SJSA1 (cell line): ENCODE data around the gene CRYL1. TPM values are rescaled to one million over a fixed set of nuclear protein-coding genes. Genes with fewer than 3 reads are reported as not detected.
A peak's percentile ranks its signal among the peaks of the same experiment; 100 is the strongest.

Source experiments
- DNase-seq, 2 experiments: peaks; one replicate each; pipeline ENCODE4 v3.0.0-alpha.2; 2015 to 2020; ENCODE audit warnings: low spot score in 2 of 2, low read depth in 1 of 2
- H3K27ac ChIP-seq: fragments of 250-450 bp; sonication (Bioruptor Pico); 2 replicates; pipeline ENCODE4 v1.5.1; 2020; ENCODE audit warnings: mild to moderate bottlenecking, moderate library complexity
- H3K27me3 ChIP-seq: fragments of 250-450 bp; sonication (Bioruptor Pico); replicated peaks from 2 replicates; pipeline ENCODE4 v1.5.1; 2020; ENCODE audit warnings: mild to moderate bottlenecking, moderate library complexity
- H3K36me3 ChIP-seq: fragments of 250-450 bp; sonication (Bioruptor Pico); 2 replicates; pipeline ENCODE4 v1.5.1; 2020; ENCODE audit warnings: mild to moderate bottlenecking
- H3K4me1 ChIP-seq: fragments of 250-450 bp; sonication (Bioruptor Pico); replicated peaks from 2 replicates; pipeline ENCODE4 v1.6.1; 2021; ENCODE audit warnings: mild to moderate bottlenecking
- H3K4me3 ChIP-seq: fragments of 250-450 bp; sonication (Bioruptor Pico); 2 replicates; pipeline ENCODE4 v1.5.1; 2020; ENCODE audit warnings: mild to moderate bottlenecking
- H3K9me3 ChIP-seq: fragments of 250-450 bp; sonication (Bioruptor Pico); replicated peaks from 2 replicates; pipeline ENCODE4 v1.5.1; 2020; ENCODE audit warnings: mild to moderate bottlenecking
- total RNA-seq: library from RNA; depleted of rRNA; stranded (reverse); fragments of >200 nt; shearing (Covaris generic); gene quantifications from 2 replicates; pipeline ENCODE4 v1.2.3, GENCODE V29; 2014

Gene CRYL1
- total RNA-seq, 1 experiment from 2014 or later = 7.1 TPM

GRCh38 chr13:20553311-20553710, 27.7 kb upstream of the CRYL1 start:
- H3K27ac ChIP-seq = no peak overlapping the region
- H3K4me1 ChIP-seq = no peaks in the 10 kb centered on the region
- H3K27me3 ChIP-seq = no peaks in the 10 kb centered on the region
- H3K9me3 ChIP-seq = no peaks in the 10 kb centered on the region
- H3K4me3 ChIP-seq = no peak overlapping the region
- DNase-seq = no peak
- no peaks in the 10 kb centered on the region for H3K36me3 ChIP-seq

DNA sequence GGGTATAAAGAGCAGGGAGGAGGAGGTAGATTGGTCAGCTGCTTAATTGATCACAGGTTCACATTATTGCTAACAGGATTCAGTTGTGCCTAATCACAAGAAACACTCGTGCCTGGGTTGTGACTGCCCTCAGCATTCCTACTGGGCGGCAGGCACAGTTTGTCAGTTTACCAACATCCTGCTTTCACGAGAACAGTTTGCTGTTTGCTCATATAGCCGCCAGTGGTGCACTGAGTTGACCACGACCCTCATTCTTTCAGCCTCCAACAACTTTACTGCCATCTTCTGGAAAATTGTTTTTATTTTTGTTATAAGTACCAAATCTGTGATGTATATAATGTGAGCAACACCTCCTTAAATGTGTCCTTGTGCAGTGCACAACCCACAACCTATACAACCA, 25.1 kb upstream of the CRYL1 start:
- no peak overlapping the region for H3K27ac ChIP-seq
- no peak overlapping the region for H3K4me3 ChIP-seq
- no peaks in the 10 kb centered on the region for H3K36me3 ChIP-seq
- no peaks in the 10 kb centered on the region for H3K4me1 ChIP-seq
- H3K27me3 ChIP-seq = no peaks in the 10 kb centered on the region
- H3K9me3 ChIP-seq = no peaks in the 10 kb centered on the region
- DNase-seq = no peak

DNA sequence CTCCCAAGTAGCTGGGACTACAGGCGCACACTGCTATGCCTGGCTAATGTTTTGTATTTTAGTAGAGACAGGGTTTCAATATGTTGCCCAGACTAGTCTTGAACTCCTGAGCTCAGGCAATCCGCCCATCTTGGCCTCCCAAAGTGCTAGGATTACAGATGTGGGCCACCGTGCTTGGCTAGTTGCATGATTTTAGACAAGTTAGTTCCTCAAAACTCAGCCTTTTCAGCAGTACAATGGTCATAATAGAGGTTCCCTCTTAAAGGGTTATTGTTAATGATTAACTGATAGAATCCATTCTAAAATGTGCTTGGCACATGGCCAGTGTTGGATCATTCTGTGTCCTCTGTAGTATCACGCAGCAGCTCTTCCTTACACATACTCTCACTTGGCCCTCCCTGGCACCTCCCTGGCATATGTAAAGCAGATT, 21.8 kb upstream of the CRYL1 start:
- Histone ChIP-seq H3K9me3 (no peaks in the 10 kb centered on the region), H3K27me3 (no peaks in the 10 kb centered on the region), H3K4me3 (no peak overlapping the region), H3K36me3 (no peaks in the 10 kb centered on the region), H3K27ac (no peak overlapping the region), H3K4me1 (no peaks in the 10 kb centered on the region)
- no peak for DNase-seq

DNA sequence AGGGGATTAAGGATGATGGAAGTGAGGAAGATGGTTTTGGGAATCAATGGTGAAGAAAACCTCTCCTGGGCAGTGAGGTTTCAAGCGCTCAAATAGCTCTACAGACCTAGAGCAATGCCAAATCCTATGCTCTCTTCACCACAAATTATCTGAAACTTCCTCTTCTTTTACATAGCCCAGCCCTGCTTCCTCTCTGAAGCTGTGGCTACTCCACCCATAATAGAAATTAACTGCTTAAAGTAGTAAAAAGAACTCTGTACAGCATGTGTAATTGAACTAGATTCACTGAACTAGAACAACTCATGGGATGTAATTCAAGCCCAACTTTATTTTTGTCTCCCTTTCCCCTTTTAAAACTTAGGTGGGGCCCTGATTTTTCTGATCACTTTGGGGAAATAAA, 20.9 kb upstream of the CRYL1 start:
- H3K36me3 ChIP-seq = no peaks in the 10 kb centered on the region
- no peak for DNase-seq
- H3K27me3 ChIP-seq = no peaks in the 10 kb centered on the region
- H3K9me3 ChIP-seq = no peaks in the 10 kb centered on the region
- no peaks in the 10 kb centered on the region for H3K4me1 ChIP-seq
- no peak overlapping the region for H3K4me3 ChIP-seq
- H3K27ac ChIP-seq = no peak overlapping the region

DNA sequence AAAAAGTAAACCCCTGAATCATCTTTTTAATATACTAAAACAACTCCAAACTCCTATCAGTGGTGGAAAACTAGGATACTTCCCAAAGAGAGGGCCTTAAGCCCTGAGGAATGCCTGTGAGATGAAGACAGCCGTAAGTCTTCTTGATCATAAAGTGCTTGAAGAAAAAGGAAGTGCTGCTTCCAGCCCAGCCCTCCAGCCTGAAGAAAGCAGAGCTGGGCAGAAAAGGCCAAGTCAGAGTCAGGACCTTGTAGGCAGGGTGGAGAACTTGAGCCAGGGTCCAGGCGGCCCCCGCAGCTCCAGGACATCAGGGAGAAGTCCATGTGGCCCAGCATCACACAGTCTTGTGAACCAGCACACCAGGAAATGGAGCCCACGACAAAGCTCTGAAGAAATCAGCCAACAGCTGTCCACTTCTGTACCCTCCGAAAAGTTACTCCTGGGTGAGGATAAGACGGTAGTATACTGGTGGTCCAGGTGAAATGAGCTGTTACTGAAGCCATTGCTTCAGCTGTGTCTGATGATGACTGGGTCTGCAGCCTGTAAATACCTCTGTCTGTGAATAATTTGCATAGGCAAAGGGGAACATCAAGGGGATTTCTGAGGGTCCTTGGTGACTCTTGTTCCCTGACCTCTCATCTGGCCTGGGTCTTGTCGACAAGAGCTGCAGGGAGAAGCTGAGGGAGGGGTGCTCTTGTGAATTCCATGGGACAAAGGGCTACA, 18.7 kb upstream of the CRYL1 start:
- H3K9me3 ChIP-seq = no peaks in the 10 kb centered on the region
- H3K4me1 ChIP-seq = no peaks in the 10 kb centered on the region

GRCh38 chr13:20536992-20537391, 11.3 kb upstream of the CRYL1 start:
- no peak for DNase-seq
- Histone ChIP-seq H3K4me3 (no peak overlapping the region), H3K36me3 (no peaks in the 10 kb centered on the region), H3K27ac (no peak overlapping the region), H3K27me3 (no peaks in the 10 kb centered on the region), H3K4me1 (no peaks in the 10 kb centered on the region), H3K9me3 (no peaks in the 10 kb centered on the region)

More for the DNA sequence above, 18.7 kb upstream of the CRYL1 start:
- Histone ChIP-seq H3K27me3 (no peaks in the 10 kb centered on the region), H3K36me3 (no peaks in the 10 kb centered on the region), H3K4me3 (no peak overlapping the region), H3K27ac (no peak overlapping the region)
- no peak for DNase-seq

DNA sequence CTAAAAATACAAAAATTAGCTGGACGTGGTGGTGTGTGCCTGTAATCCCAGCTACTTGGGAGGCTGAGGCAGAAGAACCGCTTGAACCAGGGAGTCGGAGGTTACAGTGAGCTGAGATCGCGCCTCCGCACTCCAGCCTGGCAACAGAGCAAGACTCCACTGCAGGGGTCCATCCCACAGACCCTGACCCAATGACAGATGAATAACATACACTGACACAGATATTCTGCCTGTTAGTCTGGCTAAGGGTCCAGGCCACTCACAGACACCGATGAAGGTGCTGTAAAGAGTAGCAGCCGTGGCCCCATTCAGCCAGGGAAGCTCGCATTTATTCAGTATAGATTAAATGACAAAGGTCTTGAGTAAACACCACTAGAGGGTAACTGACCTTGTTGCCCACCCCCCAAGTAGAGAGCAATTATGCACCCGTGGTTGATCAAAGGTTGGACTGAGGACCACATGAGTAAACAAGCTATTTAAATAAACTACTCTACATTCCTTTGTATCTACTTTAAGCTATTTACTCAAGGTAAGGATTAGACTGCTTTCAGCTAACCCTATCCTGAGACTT, 8.5 kb upstream of the CRYL1 start:
- no peaks in the 10 kb centered on the region for H3K27me3 ChIP-seq
- H3K4me3 ChIP-seq = no peak overlapping the region
- H3K4me1 ChIP-seq = 0 out of 2 replicates have a peak, but pooled peaks cover 6% of the 10 kb centered on the region
- no peaks in the 10 kb centered on the region for H3K9me3 ChIP-seq
- DNase-seq = no peak
- no peaks in the 10 kb centered on the region for H3K36me3 ChIP-seq
- H3K27ac ChIP-seq = no peak overlapping the region

DNA sequence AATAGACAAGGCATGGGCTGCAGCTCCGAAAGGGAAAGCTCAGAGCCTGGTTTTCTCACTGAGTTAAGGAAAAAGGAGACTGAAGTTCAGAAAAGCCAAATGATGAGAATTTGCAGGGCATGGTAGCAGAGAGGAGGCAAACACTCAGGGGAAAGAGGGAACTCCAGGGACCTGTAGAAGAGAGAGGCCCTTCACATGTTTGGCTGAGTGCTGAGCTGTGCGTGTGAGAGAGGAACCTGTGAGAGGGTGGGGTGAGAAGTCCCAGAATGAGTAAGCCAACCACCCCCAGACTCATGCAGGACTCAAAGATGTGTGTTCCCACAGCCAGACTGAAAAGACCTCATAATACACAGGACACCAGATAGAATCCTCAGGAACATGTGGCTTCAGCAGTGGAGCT, 2.8 kb upstream of the CRYL1 start:
- H3K27ac ChIP-seq = no peak overlapping the region
- H3K27me3 ChIP-seq = no peaks in the 10 kb centered on the region
- no peak for DNase-seq
- H3K9me3 ChIP-seq = no peaks in the 10 kb centered on the region
- H3K4me3 ChIP-seq = no peak overlapping the region
- H3K4me1 ChIP-seq = peaks cover 21% of the 10 kb centered on the region
- peaks cover 4% of the 10 kb centered on the region for H3K36me3 ChIP-seq

GRCh38 chr13:20526664-20527063, 1.0 kb upstream of the CRYL1 start:
- DNase-seq = no peak
- peaks cover 21% of the 10 kb centered on the region for H3K4me1 ChIP-seq
- H3K9me3 ChIP-seq = no peaks in the 10 kb centered on the region
- peaks cover 4% of the 10 kb centered on the region for H3K36me3 ChIP-seq
- peak overlapping the region; percentile 93 for H3K4me3 ChIP-seq
- H3K27me3 ChIP-seq = no peaks in the 10 kb centered on the region
- H3K27ac ChIP-seq = peak overlapping the region; percentile 68

DNA sequence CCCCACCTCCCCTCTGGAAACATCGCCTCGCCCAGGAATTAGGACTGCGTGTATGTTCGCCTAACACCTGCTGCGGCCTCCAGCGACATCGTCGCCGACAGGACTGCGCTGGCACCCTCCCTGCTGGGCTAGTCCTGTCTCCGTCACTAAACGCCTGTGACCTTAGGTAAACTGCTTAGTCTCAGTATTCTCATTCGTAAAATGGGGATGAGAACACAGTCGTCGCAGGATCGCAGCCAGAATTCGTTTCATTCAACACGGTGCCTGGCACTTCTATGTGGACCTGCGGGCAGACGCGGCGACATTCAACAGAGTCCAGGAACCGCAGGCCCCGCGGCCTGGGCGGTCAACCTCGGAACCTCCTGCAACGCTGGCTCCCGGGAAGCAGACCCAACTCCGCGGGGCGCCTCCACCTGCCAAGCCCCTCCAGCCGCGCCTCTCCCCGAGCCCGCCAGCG, 485 bp downstream of the CRYL1 start:
- Histone ChIP-seq H3K27ac (peak overlapping the region; percentile 68), H3K4me3 (peak overlapping the region; percentile 93), H3K9me3 (no peaks in the 10 kb centered on the region), H3K4me1 (peaks cover 17% of the 10 kb centered on the region), H3K27me3 (no peaks in the 10 kb centered on the region), H3K36me3 (peaks cover 4% of the 10 kb centered on the region)
- no peak for DNase-seq

GRCh38 chr13:20521364-20522115, 4.1 kb downstream of the CRYL1 start:
- Histone ChIP-seq H3K27me3 (no peaks in the 10 kb centered on the region), H3K27ac (no peak overlapping the region), H3K36me3 (peaks cover 4% of the 10 kb centered on the region), H3K4me3 (no peak overlapping the region), H3K9me3 (no peaks in the 10 kb centered on the region), H3K4me1 (peaks cover 11% of the 10 kb centered on the region)
- no peak for DNase-seq

GRCh38 chr13:20519875-20520274, 5.8 kb downstream of the CRYL1 start:
- Histone ChIP-seq H3K9me3 (no peaks in the 10 kb centered on the region), H3K27me3 (no peaks in the 10 kb centered on the region), H3K27ac (no peak overlapping the region), H3K4me3 (no peak overlapping the region), H3K36me3 (no peaks in the 10 kb centered on the region), H3K4me1 (no peaks in the 10 kb centered on the region)
- no peak for DNase-seq

- H3K9me3 ChIP-seq = no peaks in the 10 kb centered on the region
- no peaks in the 10 kb centered on the region for H3K4me1 ChIP-seq
- H3K27ac ChIP-seq = no peak overlapping the region
- no peaks in the 10 kb centered on the region for H3K27me3 ChIP-seq
- no peak overlapping the region for H3K4me3 ChIP-seq
- DNase-seq = no peak
- no peaks in the 10 kb centered on the region for H3K36me3 ChIP-seq
Observed at GRCh38 chr13:20518660-20519100, 7.0 kb downstream of the CRYL1 start.

DNA sequence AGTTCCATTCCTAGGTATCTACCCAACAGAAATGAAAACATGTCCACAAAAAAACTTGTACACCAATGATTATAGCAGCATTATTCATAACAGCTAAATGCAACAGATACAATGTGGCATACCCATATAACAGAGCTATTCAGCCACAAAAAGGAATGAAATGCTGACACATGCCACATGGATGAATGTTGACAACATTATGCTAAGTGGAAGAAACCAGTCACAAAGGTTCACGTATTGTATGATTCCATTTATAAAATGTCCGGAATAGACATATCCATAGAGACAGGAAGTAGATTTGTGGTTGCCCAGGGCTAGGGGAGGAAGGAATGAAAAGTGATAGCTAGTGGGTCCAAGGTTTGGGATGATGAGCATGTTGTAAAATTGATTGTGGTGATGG, 10.8 kb downstream of the CRYL1 start:
- Histone ChIP-seq H3K4me1 (no peaks in the 10 kb centered on the region), H3K27ac (no peak overlapping the region), H3K9me3 (no peaks in the 10 kb centered on the region), H3K27me3 (no peaks in the 10 kb centered on the region), H3K36me3 (no peaks in the 10 kb centered on the region), H3K4me3 (no peak overlapping the region)
- DNase-seq = no peak
